Upper lobe of right lung (tissue), 1 donor: Measurements from ENCODE around the gene MYH10. TPM values are rescaled to one million over a fixed set of nuclear protein-coding genes. Genes with fewer than 3 reads are reported as not detected.

Source experiments
- ATAC-seq: fragments of 200-7000 bp; cut with Tn5 transposase; one replicate; pipeline ENCODE4 v1.9.1; 2020; ENCODE audit warnings: mild to moderate bottlenecking, moderate library complexity
- DNase-seq: peaks from one replicate; pipeline ENCODE4 v3.0.0-alpha.2; 2020
- H3K27ac ChIP-seq: fragments of 200-600 bp; one replicate; pipeline ENCODE4 v1.8.0; 2022
- H3K27me3 ChIP-seq: fragments of 200-600 bp; one replicate; pipeline ENCODE4 v1.8.0; 2022; ENCODE audit warnings: mild to moderate bottlenecking
- H3K36me3 ChIP-seq: fragments of 200-600 bp; one replicate; pipeline ENCODE4 v1.8.0; 2022
- H3K4me1 ChIP-seq: fragments of 200-600 bp; one replicate; pipeline ENCODE4 v1.8.0; 2022
- H3K4me3 ChIP-seq: fragments of 200-600 bp; one replicate; pipeline ENCODE4 v1.8.0; 2022; ENCODE audit warnings: mild to moderate bottlenecking
- H3K9me3 ChIP-seq: fragments of 200-600 bp; one replicate; pipeline ENCODE4 v1.8.0; 2022
- intact Hi-C: fragments of 100-400 bp; cut with DNase I; formaldehyde crosslinking; loops from one replicate; pipeline ENCODE4 v1.11.0; 2022
- total RNA-seq: library from RNA; stranded (reverse); fragmentation: NEBNext Ultra II Directional; extraction: Animal tissue kit (Norgen Biotek cat#: 25700); gene quantifications from one replicate; pipeline ENCODE4 v1.2.1, GENCODE V29; 2021
- TF ChIP-seq, protein P1 (sequence below): fragments of 200-600 bp; IDR thresholded peaks from one replicate; pipeline ENCODE4 v1.8.0; 2022; ENCODE audit warnings: antibody characterized with exemption
- donor health status: DM: no; HTN: yes; CAD: no; lungs with severe emphysema.

The MYH10 gene
- total RNA-seq, 1 donor from 2014 or later = 205 TPM

- no peak for ATAC-seq
- Histone ChIP-seq H3K4me1 (no peaks in the 10 kb centered on the region), H3K27ac (no peak overlapping the region), H3K4me3 (no peak overlapping the region), H3K9me3 (no peaks in the 10 kb centered on the region), H3K27me3 (no peaks in the 10 kb centered on the region), H3K36me3 (peaks cover 2% of the 10 kb centered on the region)
- no peak for DNase-seq
- intact Hi-C loops = no loop called here
- TF ChIP-seq, protein P1, sequence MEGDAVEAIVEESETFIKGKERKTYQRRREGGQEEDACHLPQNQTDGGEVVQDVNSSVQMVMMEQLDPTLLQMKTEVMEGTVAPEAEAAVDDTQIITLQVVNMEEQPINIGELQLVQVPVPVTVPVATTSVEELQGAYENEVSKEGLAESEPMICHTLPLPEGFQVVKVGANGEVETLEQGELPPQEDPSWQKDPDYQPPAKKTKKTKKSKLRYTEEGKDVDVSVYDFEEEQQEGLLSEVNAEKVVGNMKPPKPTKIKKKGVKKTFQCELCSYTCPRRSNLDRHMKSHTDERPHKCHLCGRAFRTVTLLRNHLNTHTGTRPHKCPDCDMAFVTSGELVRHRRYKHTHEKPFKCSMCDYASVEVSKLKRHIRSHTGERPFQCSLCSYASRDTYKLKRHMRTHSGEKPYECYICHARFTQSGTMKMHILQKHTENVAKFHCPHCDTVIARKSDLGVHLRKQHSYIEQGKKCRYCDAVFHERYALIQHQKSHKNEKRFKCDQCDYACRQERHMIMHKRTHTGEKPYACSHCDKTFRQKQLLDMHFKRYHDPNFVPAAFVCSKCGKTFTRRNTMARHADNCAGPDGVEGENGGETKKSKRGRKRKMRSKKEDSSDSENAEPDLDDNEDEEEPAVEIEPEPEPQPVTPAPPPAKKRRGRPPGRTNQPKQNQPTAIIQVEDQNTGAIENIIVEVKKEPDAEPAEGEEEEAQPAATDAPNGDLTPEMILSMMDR = no peak
These were observed 67.3 kb downstream of the MYH10 start for GRCh38 chr17:8563024-8563776.

DNA sequence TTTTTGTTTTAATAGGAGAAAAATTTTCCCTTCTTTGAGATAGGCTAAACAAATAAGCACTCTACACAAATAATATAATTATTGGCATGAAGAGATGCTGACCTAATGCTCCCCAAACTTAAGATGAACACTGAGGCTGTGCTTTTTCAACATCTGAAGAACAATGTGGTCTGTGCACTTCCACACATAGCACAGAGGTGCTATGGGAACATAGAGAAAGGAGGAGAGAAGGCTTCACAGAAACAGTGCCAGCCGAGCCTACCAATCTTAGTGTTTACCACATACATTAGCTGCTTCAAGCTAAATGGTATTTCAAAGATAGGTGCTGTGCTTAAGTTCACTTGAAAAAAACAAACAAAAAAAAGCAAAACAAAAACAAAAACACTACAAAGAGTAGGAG is 72.4 kb downstream of the MYH10 start:
- no peak overlapping the region for H3K27ac ChIP-seq
- H3K36me3 ChIP-seq = peaks cover 5% of the 10 kb centered on the region
- no peaks in the 10 kb centered on the region for H3K27me3 ChIP-seq
- intact Hi-C loops = no loop called here
- no peaks in the 10 kb centered on the region for H3K9me3 ChIP-seq
- ATAC-seq (no peak), DNase-seq (no peak)
- TF ChIP-seq, protein P1 = no peak
- H3K4me1 ChIP-seq = no peaks in the 10 kb centered on the region
- H3K4me3 ChIP-seq = no peak overlapping the region

DNA sequence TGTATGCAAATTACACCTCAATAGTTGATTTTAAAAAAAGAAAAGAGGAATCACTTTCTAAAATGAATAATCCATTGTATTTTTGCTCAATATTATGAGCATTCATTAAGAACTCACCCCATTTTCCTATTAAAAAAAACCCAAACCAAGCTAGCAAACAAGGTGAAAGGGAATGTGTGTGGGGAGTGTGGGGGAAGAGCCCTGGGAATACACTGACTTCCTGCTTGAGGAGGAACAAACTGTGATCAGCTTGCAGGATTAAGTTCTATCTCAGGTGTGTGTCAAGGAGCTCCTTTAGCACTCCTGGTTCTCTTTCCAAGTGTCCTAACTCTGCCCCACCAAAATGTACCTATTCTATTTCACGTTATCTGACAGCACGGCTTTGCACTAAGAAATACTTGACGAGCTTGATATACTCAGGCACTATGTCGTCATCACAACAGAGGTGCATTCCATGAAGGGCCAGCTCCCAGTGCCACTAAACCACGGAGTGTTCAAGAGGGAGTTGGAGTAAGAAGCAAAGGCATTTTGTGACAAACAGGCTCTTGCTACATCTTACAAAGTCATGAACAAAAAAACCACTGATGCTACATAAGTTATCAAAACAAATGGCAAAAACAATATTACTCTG is 73.2 kb downstream of the MYH10 start:
- DNase-seq (no peak), ATAC-seq (peak; percentile 72)
- no peak overlapping the region for H3K4me3 ChIP-seq
- peaks cover 13% of the 10 kb centered on the region for H3K36me3 ChIP-seq
- H3K27me3 ChIP-seq = no peaks in the 10 kb centered on the region
- TF ChIP-seq, protein P1 = no peak
- H3K9me3 ChIP-seq = no peaks in the 10 kb centered on the region
- H3K4me1 ChIP-seq = no peaks in the 10 kb centered on the region
- intact Hi-C loops = no loop called here
- H3K27ac ChIP-seq = no peak overlapping the region

DNA sequence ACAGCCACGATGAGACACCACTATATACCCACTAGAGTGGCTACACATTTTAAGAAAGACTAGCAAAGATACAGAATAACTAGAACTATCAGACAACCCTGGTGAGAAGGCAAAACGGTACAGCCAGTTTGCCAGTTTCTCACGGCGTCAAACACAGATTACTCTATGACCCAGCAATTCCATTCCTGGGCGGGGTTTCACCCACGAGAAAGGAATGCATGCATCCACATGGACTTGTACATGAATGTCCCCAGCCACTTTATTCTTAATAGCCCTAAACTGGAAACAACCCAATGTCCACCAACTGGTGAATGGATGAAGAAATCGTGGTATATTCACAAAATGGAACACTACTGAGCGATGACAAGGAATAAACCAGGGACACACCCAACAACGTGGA is 74.5 kb downstream of the MYH10 start:
- no peaks in the 10 kb centered on the region for H3K9me3 ChIP-seq
- no peak overlapping the region for H3K27ac ChIP-seq
- no peak overlapping the region for H3K4me3 ChIP-seq
- ATAC-seq (peak; percentile 71), DNase-seq (no peak)
- intact Hi-C loops = no loop called here
- peaks cover 14% of the 10 kb centered on the region for H3K36me3 ChIP-seq
- TF ChIP-seq, protein P1 = no peak
- H3K27me3 ChIP-seq = no peaks in the 10 kb centered on the region
- no peaks in the 10 kb centered on the region for H3K4me1 ChIP-seq

GRCh38 chr17:8555062-8555461 is 75.5 kb downstream of the MYH10 start:
- DNase-seq (no peak), ATAC-seq (no peak)
- no peaks in the 10 kb centered on the region for H3K4me1 ChIP-seq
- TF ChIP-seq, protein P1 = no peak
- H3K9me3 ChIP-seq = no peaks in the 10 kb centered on the region
- H3K27ac ChIP-seq = no peak overlapping the region
- peaks cover 14% of the 10 kb centered on the region for H3K36me3 ChIP-seq
- intact Hi-C loops = no loop called here
- no peak overlapping the region for H3K4me3 ChIP-seq
- no peaks in the 10 kb centered on the region for H3K27me3 ChIP-seq
